ENCODE results near the gene TTLL11.

The TTLL11 gene

DNA sequence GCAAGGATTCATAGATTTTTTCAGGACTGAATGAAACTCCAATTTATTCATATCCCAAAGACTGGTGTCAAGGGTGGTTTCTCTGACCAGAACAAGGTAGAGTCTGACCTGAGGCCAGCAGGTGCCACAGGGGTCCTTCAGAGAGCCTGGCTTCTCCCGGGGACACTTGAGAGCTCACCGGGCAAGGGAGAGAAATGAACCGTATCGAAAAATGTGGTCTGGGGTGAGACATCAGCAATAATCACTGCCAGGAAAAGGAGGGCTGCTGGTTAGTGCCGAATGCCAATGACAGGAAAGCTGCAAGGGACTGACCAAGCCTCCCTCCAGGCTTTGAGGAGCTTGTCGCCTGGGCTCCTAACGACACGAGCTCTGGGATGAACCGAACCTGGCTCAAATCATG, 142.7 kb downstream of the TTLL11 start:
- no peaks in the 10 kb centered on the region for H3K36me3 Mint-ChIP-seq
- H3K4me3 Mint-ChIP-seq: no peak overlapping the region
- DNase-seq (ENCODE audit: low spot score in 2 of 2): no peak
- no peak overlapping the region for H3K27ac Mint-ChIP-seq
- H3K9me3 Mint-ChIP-seq: no peaks in the 10 kb centered on the region
- no peaks in the 10 kb centered on the region for H3K4me1 Mint-ChIP-seq
- ATAC-seq: no peak

DNA sequence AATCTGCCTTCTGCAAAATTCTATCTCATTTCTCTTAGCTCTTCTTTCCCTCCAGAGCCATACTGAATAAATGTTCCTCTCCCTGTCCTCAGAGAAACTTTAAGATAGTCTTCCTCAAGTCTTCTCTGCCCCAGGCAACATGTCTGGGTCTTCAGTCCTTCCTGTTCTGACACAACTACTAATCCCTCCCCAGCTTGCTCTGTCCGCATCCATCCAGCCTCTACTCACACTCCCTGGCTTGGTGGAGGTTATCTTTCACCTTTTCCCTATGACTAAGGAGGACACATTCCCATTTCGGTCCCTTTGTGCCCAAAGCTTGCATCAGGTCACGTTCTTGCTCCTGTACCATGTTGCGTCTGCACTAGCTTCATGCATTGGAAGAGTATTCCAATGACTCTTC, 143.3 kb downstream of the TTLL11 start:
- Mint-ChIP-seq H3K9me3 (no peaks in the 10 kb centered on the region), H3K36me3 (no peaks in the 10 kb centered on the region), H3K27ac (no peak overlapping the region), H3K4me1 (no peaks in the 10 kb centered on the region), H3K4me3 (no peak overlapping the region)
- DNase-seq (ENCODE audit: low spot score in 2 of 2) (no peak), ATAC-seq (no peak)

DNA sequence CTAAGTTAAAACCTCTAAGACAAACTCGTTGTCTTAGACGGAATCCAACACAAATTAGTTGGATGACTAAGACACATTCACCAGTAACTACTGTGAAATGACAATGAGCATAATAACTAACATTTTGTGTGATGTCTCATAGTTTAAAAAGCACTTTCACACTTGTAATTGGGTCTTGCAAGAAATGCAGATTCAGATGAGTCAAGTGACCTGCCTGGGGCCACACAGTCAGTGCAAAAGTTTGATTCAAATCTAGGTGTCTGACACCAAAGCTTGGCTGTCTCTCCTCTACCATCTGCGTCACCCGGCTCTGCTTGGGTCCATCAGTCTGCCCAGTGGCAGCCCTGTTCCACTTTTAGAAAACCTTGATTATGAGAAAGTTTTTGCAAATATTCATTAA, 143.7 kb downstream of the TTLL11 start:
- H3K36me3 Mint-ChIP-seq: no peaks in the 10 kb centered on the region
- H3K4me3 Mint-ChIP-seq: no peak overlapping the region
- H3K4me1 Mint-ChIP-seq: no peaks in the 10 kb centered on the region
- DNase-seq (ENCODE audit: low spot score in 2 of 2) (no peak), ATAC-seq (peak; percentile 80)
- no peaks in the 10 kb centered on the region for H3K9me3 Mint-ChIP-seq
- H3K27ac Mint-ChIP-seq: no peak overlapping the region

DNA sequence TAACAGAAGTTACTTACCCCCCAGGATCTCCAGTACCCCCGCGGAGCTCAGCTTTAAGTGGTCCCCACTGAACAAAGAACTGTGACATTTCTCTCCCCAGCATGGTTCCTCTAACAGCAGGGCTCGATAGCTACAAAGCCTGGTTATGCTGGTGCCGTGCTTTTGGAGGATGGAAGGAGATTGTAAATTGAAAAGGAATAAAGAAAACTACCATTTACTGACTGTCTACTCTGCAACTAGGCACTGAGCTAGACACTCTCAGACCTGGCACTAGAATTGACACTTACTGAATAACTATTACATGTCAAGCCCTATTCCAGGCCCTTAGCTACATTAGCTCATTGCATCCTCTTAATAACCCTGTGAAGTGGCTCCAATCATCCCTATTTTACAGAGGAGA, 145.3 kb downstream of the TTLL11 start:
- DNase-seq (ENCODE audit: low spot score in 2 of 2) (no peak), ATAC-seq (no peak)
- Mint-ChIP-seq H3K36me3 (no peaks in the 10 kb centered on the region), H3K4me1 (no peaks in the 10 kb centered on the region), H3K9me3 (no peaks in the 10 kb centered on the region), H3K4me3 (no peak overlapping the region), H3K27ac (no peak overlapping the region)

DNA sequence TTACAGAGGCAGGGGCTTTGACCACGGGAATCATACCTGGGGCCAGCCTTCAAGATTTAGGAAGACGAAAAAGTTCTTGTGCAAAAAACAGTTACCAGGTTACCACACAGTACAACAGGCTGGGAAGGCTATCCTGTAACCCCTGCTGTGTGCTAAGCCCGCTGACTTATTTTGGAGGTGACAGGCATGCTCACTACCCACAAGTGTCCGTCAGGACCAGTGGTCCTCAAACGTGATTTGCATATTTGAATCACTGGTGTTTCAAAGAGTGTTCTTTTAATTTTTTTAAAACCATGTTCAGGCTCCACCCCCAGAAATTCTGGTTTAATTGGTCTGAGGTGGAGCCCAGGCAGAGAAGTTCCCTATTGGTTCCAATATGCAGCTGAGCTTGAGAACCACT, 146.6 kb downstream of the TTLL11 start:
- Mint-ChIP-seq H3K36me3 (no peaks in the 10 kb centered on the region), H3K9me3 (no peaks in the 10 kb centered on the region), H3K27ac (no peak overlapping the region), H3K4me3 (no peak overlapping the region), H3K4me1 (no peaks in the 10 kb centered on the region)
- ATAC-seq (no peak), DNase-seq (ENCODE audit: low spot score in 2 of 2) (no peak)

DNA sequence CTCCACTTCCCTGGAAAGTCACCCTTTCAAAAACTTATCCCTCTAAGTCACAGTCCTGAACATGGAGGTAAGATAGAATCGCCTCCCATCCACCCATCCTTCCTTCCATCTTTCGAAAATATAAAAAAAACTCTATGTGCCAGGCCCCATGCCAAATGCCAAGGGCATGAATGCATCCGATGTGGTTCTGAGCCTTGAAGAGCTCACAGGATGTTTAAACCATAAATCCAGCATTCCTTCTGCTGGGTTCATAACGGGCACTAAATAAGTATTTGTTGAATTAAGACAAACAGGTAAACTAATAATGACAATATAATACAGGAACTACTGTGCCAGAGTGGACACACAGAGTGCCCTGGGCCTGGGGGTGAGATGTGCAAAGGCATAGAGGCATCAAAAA, 147.3 kb downstream of the TTLL11 start:
- H3K36me3 Mint-ChIP-seq: no peaks in the 10 kb centered on the region
- H3K4me3 Mint-ChIP-seq: no peak overlapping the region
- DNase-seq (ENCODE audit: low spot score in 2 of 2) (no peak), ATAC-seq (no peak)
- H3K4me1 Mint-ChIP-seq: no peaks in the 10 kb centered on the region
- no peak overlapping the region for H3K27ac Mint-ChIP-seq
- no peaks in the 10 kb centered on the region for H3K9me3 Mint-ChIP-seq

DNA sequence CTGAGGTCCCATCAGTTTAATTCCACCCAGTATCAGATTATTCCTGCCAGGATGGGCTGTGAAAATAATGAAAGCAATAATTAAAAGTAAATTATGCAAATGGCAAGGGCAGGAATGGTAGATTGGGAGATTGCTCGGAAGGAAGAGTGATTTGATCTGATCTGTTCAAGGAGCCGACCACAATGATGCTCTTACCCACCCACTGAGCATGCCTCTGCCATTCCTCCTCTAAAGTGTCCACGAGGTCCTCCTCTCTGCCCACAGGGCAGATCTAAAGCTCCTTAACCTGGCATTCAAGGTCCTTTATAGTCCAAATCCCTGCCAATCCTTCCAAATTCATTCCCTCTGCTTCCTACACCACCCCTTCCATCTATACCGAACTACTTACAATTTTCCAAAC, 147.8 kb downstream of the TTLL11 start:
- Mint-ChIP-seq H3K27ac (no peak overlapping the region), H3K36me3 (no peaks in the 10 kb centered on the region), H3K9me3 (no peaks in the 10 kb centered on the region), H3K4me3 (no peak overlapping the region), H3K4me1 (no peaks in the 10 kb centered on the region)
- ATAC-seq: no peak
- DNase-seq (ENCODE audit: low spot score in 2 of 2): no peak

DNA sequence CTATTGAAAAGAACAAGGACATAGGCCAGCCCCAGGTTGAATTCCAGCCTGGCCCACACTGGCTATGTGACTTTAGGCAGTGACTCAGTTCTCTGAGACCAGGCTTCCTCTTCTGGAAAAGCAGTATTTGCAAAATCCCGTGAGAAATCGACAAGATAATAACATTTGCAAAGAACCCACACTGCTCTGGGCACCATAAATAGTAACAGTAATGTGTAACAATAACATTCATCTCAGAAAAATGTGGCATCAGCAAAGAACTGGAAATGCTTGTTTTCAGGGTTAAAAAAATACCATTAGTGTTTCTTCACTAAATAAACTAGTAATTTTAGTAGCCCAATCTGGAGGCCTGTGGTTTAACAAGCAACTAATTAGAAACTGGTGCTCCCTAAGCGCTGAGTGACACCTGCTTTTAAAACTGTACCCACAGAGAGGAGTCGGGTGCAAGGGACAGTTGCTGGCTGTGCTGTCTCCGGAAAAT, 148.4 kb downstream of the TTLL11 start:
- DNase-seq (ENCODE audit: low spot score in 2 of 2) (no peak), ATAC-seq (no peak)
- H3K4me3 Mint-ChIP-seq: no peak overlapping the region
- H3K27ac Mint-ChIP-seq: no peak overlapping the region
- H3K36me3 Mint-ChIP-seq: no peaks in the 10 kb centered on the region
- H3K9me3 Mint-ChIP-seq: no peaks in the 10 kb centered on the region
- H3K4me1 Mint-ChIP-seq: no peaks in the 10 kb centered on the region

DNA sequence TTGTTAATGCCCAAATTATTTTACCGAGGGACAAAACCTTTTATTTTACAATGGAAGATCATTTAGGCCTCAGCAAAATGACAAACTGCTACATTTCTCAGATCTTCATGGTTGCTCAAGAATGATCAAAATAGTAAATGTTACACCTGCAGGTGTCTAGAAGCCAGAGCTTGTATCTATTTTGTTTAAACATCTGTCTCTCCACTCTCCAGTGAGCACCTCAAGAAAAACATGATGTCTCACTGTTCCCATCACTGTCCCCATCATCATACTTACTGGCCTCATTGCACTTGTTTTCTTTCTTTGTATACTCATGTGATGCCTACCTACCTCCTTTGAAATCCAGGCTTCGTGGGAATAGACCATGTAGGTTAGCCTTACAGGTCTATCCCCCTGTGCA, 149.6 kb downstream of the TTLL11 start:
- ATAC-seq: no peak
- DNase-seq (ENCODE audit: low spot score in 2 of 2): no peak
- Mint-ChIP-seq H3K4me3 (no peak overlapping the region), H3K9me3 (no peaks in the 10 kb centered on the region), H3K4me1 (no peaks in the 10 kb centered on the region), H3K36me3 (no peaks in the 10 kb centered on the region), H3K27ac (no peak overlapping the region)

DNA sequence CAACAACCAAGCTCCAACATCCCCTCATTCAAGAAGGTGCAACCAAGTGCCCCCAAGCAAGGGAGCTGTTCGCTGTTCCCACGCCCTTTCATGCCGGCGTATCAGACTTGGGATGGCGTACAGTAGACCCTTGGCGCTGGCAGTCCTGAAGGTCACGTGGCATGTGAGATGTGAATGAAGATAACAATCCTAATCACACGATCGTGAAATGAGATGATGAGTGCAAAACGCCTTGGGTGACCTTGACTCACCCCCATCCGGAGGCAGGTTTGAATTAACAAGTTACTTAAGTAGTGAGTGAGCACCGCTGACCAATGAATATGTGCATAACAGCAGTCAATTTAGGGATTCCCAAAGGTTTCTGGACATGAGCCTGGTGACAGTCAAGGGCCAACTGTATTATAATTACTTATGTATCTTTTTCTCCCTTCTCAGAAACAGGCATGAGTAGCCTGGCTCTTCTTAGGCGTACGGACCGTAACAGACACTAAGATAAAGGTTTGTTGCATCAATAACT, 150.2 kb downstream of the TTLL11 start:
- DNase-seq (ENCODE audit: low spot score in 2 of 2): no peak

DNA sequence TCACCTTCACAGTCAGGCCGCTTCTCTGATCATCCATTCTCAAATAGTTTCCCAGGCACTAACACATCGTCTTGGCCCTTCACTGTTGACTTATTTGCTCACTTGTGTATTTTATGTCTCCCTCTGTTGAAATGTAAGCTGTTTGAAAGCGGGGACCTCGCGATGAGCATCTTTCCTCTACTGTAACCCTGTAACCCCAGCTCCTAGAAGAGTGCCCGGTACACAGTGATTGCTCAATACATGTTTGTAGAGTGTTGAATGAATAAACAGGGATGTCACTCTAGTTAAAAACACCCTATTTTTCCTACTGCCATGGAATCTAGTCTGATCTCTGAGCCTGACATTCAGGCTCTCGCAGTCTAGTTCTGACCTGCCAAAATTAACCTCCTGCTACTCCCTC, 150.8 kb downstream of the TTLL11 start:
- ATAC-seq (no peak), DNase-seq (ENCODE audit: low spot score in 2 of 2) (no peak)
- H3K4me1 Mint-ChIP-seq: no peaks in the 10 kb centered on the region
- H3K36me3 Mint-ChIP-seq: no peaks in the 10 kb centered on the region
- H3K4me3 Mint-ChIP-seq: no peak overlapping the region
- no peaks in the 10 kb centered on the region for H3K9me3 Mint-ChIP-seq
- no peak overlapping the region for H3K27ac Mint-ChIP-seq

More for the DNA sequence above, 150.2 kb downstream of the TTLL11 start:
- Mint-ChIP-seq H3K27ac (no peak overlapping the region), H3K36me3 (no peaks in the 10 kb centered on the region), H3K4me3 (no peak overlapping the region), H3K9me3 (no peaks in the 10 kb centered on the region), H3K4me1 (no peaks in the 10 kb centered on the region)
- ATAC-seq: no peak

DNA sequence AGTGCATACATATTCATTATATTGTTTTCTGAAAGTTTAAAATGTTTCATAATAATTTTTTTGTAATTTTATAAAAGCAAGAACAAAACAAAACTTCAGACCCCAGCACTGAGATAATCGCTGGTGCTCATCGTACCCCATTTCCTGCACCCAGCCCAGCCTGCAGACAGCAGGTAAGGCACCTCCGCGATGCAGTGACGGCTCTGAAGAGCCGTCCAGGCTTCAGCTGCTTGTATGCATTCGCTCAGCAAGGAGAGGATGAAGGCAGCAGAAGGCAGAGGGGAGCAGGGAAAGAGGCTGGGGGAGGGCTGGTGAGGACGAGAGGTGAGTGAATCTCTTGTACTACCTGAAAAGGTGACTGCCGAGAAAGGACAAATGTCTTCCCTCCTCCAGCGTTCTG, 153.5 kb downstream of the TTLL11 start:
- H3K9me3 Mint-ChIP-seq: no peaks in the 10 kb centered on the region
- H3K4me1 Mint-ChIP-seq: no peaks in the 10 kb centered on the region
- no peak overlapping the region for H3K27ac Mint-ChIP-seq
- ATAC-seq (no peak), DNase-seq (ENCODE audit: low spot score in 2 of 2) (no peak)
- no peaks in the 10 kb centered on the region for H3K36me3 Mint-ChIP-seq
- no peak overlapping the region for H3K4me3 Mint-ChIP-seq

DNA sequence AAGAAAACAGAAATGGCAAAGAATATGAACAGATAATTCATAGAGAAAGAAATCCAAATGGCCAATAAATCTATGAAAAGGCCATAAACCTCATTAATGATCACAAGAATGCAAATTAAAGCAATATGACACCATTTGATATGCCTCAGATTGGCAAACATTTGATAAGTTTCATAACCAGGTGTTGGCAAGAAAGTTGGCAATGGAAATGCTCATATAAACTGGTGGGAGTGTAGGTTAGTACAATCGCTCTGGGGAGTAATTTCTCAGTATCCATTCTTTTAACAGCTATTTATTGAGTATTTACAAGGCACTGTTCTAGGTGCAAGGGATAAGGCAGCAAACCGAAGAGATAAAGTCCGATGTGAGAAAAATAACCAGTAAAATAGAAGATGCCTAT, 154.5 kb downstream of the TTLL11 start:
- Mint-ChIP-seq H3K4me3 (no peak overlapping the region), H3K27ac (no peak overlapping the region), H3K36me3 (no peaks in the 10 kb centered on the region), H3K4me1 (no peaks in the 10 kb centered on the region), H3K9me3 (no peaks in the 10 kb centered on the region)
- no peak for DNase-seq (ENCODE audit: low spot score in 2 of 2)
- ATAC-seq: no peak

DNA sequence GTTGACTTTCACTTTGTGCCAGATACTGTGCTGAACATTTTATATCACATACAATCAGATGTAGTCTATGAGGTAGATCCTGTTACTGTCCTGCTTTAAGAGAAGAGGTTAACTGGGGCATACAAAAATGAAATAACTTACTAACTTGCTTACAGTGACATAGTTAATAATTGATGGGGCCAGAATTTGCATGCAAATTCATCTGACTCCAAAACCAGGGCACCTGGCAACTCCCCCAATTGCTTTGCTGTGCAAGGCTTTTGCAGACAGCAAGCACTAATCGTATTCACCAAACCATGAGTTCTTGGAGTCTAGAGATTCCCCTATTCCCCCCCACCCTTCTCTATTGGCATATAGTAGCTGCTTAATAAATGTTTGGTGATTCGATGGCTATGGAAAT, 155.9 kb downstream of the TTLL11 start:
- ATAC-seq (no peak), DNase-seq (ENCODE audit: low spot score in 2 of 2) (no peak)
- no peak overlapping the region for H3K4me3 Mint-ChIP-seq
- no peak overlapping the region for H3K27ac Mint-ChIP-seq
- H3K36me3 Mint-ChIP-seq: no peaks in the 10 kb centered on the region
- H3K4me1 Mint-ChIP-seq: no peaks in the 10 kb centered on the region
- no peaks in the 10 kb centered on the region for H3K9me3 Mint-ChIP-seq

DNA sequence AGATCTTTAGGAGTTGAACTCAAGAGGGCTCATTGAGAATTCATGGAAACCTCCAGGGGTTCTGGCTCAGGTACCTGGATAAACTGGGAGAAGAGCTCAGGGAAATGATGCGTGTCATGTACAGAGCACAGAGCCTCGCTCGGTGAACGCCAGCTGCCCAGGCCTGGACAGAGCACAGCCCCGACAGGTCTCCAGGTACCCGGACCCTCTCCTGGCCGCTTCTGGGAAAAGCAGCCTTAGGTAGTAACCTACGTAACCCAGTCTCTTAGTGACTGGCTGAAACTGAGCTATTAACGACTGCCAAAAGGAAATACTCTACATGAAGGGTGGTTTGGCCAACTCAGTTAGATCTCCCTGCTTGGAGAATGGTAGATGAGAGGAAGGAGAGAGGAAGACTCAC, 157.4 kb downstream of the TTLL11 start:
- Mint-ChIP-seq H3K4me1 (no peaks in the 10 kb centered on the region), H3K36me3 (no peaks in the 10 kb centered on the region)
- ATAC-seq: no peak

DNA sequence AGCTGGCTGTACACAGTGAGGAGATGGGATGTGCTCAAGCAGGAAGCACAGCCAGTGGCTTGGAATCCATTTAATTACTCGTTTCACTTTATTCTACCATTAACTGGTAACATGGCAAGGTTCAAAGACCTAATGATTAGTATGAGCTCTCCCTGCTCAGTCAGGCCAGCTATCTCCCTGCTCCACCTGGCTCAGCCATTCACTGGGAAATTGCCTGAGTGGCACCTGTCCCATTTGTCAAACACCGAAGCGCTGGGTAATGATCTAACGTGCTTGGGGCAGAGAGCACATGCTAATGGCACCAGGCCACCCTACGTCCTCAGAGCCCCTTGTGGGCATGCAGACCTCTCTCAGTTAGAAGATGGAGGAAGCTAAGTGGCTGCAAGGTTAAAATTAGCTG, 162.2 kb downstream of the TTLL11 start:
- ATAC-seq (no peak), DNase-seq (ENCODE audit: low spot score in 2 of 2) (no peak)
- Mint-ChIP-seq H3K9me3 (no peaks in the 10 kb centered on the region), H3K27ac (no peak overlapping the region), H3K4me1 (no peaks in the 10 kb centered on the region), H3K4me3 (no peak overlapping the region), H3K36me3 (no peaks in the 10 kb centered on the region)

More for the DNA sequence above, 157.4 kb downstream of the TTLL11 start:
- no peak overlapping the region for H3K4me3 Mint-ChIP-seq
- DNase-seq (ENCODE audit: low spot score in 2 of 2): no peak
- H3K9me3 Mint-ChIP-seq: no peaks in the 10 kb centered on the region
- H3K27ac Mint-ChIP-seq: no peak overlapping the region

All from stimulated activated effector memory CD8-positive, alpha-beta T cell treated with anti-CD3 and anti-CD28 coated beads, Interleukin-12 subunit alpha, Interleukin-12 subunit beta, amount 100 ng/mL, for 72 hours (primary cell).